AG10803 (cell line): Measurements from ENCODE around the gene GRB10.
A peak's percentile ranks its signal among the peaks of the same experiment; 100 is the strongest.

Source experiments
- DNase-seq: peaks from one replicate; pipeline ENCODE4 v3.0.0; 2010; ENCODE audit warnings: low read depth
- H3K4me3 ChIP-seq: 2 replicates; pipeline ENCODE4 v1.5.1; 2011; ENCODE audit warnings: mild to moderate bottlenecking, low read length, control low read depth
- TF ChIP-seq, protein P1 (sequence below): conservative IDR thresholded peaks from 2 replicates; pipeline ENCODE4 v1.5.1; 2011; ENCODE audit warnings: mild to moderate bottlenecking, low read length, control low read depth, inconsistent platforms

Gene GRB10

DNA sequence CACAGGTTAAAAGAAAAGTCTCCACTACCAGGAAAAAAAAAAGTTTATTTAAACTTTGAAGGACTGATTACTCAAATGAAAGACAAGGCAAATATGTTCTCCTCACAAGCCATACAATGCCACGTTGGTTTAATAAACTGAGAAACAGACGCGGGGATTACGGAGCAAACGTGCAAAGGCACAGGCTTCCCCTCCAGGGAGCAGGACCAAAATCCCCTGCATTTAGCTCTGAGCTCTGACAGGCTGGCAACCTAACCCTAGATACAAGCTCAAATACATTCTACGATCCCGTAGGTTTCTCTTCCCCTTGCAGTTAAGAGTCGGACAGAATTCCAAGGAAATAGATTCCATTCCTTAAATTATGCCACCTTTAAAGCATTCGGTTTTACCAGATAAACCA is 7.7 kb upstream of the GRB10 start:
- TF ChIP-seq, protein P1, sequence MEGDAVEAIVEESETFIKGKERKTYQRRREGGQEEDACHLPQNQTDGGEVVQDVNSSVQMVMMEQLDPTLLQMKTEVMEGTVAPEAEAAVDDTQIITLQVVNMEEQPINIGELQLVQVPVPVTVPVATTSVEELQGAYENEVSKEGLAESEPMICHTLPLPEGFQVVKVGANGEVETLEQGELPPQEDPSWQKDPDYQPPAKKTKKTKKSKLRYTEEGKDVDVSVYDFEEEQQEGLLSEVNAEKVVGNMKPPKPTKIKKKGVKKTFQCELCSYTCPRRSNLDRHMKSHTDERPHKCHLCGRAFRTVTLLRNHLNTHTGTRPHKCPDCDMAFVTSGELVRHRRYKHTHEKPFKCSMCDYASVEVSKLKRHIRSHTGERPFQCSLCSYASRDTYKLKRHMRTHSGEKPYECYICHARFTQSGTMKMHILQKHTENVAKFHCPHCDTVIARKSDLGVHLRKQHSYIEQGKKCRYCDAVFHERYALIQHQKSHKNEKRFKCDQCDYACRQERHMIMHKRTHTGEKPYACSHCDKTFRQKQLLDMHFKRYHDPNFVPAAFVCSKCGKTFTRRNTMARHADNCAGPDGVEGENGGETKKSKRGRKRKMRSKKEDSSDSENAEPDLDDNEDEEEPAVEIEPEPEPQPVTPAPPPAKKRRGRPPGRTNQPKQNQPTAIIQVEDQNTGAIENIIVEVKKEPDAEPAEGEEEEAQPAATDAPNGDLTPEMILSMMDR: no peak
- no peak overlapping the region for H3K4me3 ChIP-seq
- DNase-seq: no peak

DNA sequence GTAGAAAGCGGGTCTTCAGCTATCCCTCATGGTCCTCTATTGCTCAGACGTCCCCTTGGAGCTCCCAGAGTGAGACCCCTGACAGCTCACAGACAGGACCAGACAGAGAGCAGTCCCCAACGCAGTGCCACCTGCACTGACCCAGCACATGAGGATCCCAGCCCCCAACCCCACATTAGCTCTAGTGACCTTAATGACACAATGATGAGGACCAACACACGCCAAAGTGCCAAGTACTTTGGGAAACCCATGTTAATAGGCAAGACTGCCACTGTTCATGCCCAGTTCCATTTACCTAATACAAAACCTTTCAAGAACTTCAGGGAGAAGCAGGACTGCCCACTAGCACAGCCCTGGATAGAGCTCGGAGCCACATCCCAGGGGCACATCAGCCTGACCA is 5.7 kb upstream of the GRB10 start:
- TF ChIP-seq, protein P1: no peak
- no peak overlapping the region for H3K4me3 ChIP-seq
- no peak for DNase-seq

DNA sequence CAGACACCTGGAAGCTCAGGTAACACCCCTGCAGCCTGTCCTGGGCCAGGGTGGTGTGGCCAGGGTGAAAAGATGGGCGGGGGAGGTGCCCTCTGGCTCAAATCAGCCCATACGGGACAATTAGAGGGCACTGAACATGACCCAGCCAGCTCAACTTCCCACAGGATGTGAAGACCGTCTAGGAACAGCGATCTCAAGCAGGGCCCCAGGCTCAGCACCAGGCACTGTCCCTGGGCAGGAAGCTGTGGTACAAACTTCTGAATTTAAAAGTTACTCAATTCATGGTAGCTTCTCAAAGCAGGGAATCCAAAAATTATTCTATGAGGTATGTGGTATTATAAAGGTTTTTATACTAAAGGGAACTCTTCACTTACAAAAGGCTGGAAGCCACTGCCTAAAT is 5.1 kb upstream of the GRB10 start:
- TF ChIP-seq, protein P1: no peak
- DNase-seq: no peak
- H3K4me3 ChIP-seq: no peak overlapping the region

DNA sequence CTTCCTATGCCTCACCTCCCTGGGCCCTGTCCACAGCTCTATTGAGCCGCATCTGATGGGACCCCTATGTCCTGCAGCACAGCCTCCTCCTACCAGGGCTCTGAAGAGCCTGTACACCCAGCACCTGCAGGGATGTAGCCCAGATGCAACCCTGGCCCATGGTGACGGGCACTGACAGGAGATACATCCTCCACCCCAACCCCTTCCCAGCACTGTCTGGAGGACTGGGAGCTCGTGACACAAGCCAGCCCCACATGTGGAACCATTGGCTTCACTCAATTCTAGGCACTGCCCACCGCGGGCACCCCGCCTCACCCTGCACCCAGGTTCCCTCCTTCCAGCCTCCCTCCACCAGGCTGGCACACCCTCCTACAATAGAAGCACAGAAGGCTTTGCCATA is 2.6 kb upstream of the GRB10 start:
- TF ChIP-seq, protein P1: no peak
- no peak overlapping the region for H3K4me3 ChIP-seq
- no peak for DNase-seq

DNA sequence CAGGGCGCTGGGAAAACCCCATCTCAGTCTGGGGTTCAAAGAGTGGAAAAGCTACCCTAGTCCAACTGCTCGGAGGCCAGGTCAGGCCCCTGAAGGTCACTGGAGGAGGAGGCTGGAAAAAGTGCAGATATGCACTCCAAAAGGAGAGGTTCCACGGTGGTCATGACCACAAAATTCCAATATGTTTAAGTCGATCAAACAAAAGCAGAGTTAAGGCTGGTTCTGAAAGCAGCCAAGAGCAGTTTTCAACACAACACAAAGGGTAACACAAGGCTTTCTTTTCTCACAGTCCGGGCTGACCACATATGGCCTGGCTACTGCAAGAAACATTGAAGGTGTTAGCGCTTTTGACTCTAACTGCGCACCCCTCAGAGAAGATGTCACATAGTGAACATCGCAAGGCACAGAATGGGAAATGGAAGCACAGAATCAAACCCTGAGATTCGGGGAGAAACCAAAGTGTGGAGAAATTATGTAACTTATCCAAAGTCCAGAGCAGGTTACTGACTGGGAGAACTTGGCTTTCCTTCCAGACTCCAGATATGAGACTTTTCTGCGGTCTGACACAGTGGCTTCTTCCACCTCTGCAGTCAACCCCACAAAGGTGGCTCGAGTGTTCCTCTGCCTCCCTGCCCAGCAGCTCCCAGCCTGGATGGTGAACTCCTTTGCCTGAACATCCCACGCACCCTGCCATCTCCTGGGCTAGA is 1.3 kb upstream of the GRB10 start:
- DNase-seq: peak; percentile 17
- no peak overlapping the region for H3K4me3 ChIP-seq
- TF ChIP-seq, protein P1: no peak

DNA sequence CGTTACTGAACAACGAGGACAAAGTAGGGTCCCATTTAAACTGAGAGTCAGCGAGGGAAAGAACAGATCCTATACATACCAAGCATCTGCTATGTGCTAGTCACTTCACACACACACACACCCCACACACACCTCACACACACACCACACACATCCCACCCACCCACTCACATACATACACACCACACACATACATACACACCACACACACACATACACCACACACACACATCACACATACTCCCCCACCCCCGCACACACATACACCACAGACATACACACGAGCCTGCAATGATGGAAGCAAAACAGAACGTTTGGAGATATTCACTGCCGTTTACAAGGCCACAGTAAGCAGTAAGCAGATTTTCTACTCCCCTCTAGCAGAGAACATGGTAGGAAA is 607 bp upstream of the GRB10 start:
- DNase-seq: no peak
- TF ChIP-seq, protein P1: no peak
- no peak overlapping the region for H3K4me3 ChIP-seq
